IPS-20b (cell line): ENCODE measurements around the gene APC2.
A peak's percentile ranks its signal among the peaks of the same experiment; 100 is the strongest.

Source experiments
- H3K27ac ChIP-seq: one replicate; pipeline ENCODE4 v1.5.1; 2013; ENCODE audit warnings: low read length
- H3K27me3 ChIP-seq: 2 replicates; pipeline ENCODE4 v1.6.1; 2013; ENCODE audit warnings: mild to moderate bottlenecking, low read length, inconsistent platforms; ENCODE audit not compliant: insufficient read depth
- H3K36me3 ChIP-seq: 2 replicates; pipeline ENCODE4 v1.6.1; 2013; ENCODE audit warnings: low read depth, mild to moderate bottlenecking, inconsistent platforms, low read length, moderate library complexity; ENCODE audit not compliant: insufficient read depth
- H3K4me1 ChIP-seq: 2 replicates; pipeline ENCODE4 v1.6.1; 2013; ENCODE audit warnings: mild to moderate bottlenecking, control low read depth, inconsistent platforms, low read length, moderate library complexity; ENCODE audit not compliant: insufficient read depth
- H3K4me3 ChIP-seq: 2 replicates; pipeline ENCODE4 v1.5.1; 2013; ENCODE audit warnings: mild to moderate bottlenecking, low read length, inconsistent platforms
- H3K9ac ChIP-seq: 2 replicates; pipeline ENCODE4 v1.6.1; 2013; ENCODE audit warnings: low read depth, mild to moderate bottlenecking, inconsistent platforms, low read length, moderate library complexity
- H3K9me3 ChIP-seq: 2 replicates; pipeline ENCODE4 v1.6.1; 2013; ENCODE audit warnings: mild to moderate bottlenecking, low read depth, low read length, inconsistent platforms; ENCODE audit not compliant: insufficient read depth

Gene APC2

DNA sequence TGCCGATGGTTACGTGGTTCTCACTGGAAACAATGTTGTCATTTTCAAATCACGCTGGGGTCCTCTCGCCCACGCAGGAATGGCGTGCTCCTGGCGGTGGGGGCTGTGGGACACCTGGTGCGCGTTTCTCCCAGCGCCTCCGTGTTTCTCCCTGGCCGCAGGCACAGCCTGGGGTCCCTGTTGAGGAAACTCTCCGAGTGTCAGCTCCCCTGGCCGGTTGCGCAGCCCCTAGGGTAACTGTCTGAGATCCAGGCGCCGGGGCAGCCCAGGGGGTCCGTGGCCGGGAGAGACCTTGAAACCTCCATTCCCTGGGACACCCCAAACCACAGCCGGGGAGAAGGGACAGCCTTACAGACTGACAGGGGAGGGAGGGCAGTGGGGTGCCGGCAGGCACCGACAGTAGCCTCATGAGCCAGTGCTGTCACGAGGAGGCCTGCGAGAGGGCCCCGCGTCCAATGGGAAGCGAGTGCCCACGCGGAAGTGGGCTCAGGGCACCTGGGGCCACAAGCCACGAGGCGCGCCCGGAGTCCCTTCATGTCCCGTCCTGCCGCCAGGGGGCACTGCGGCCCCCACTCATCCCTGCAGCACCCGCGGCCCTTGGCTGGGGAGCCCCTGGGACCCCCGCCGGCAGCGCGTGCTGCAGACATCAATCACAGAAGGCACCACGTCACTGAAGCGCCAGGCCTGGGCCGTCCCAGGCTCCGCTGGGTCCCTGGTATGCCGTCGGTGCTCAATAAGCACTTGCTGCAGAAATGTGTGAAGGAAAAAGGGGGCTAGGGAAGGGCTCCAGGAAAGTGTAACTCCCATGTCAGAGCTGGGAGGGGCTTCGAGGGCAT is 53.4 kb downstream of the APC2 start:
- Histone ChIP-seq H3K27me3 (peaks cover 37% of the 10 kb centered on the region), H3K4me1 (no peaks in the 10 kb centered on the region), H3K9ac (no peak overlapping the region), H3K27ac (no peak overlapping the region), H3K4me3 (peak overlapping the region; percentile 29; the same call in 1 of the 2 replicates), H3K9me3 (peaks cover 4% of the 10 kb centered on the region; the same call in 1 of the 2 replicates), H3K36me3 (no peaks in the 10 kb centered on the region)

DNA sequence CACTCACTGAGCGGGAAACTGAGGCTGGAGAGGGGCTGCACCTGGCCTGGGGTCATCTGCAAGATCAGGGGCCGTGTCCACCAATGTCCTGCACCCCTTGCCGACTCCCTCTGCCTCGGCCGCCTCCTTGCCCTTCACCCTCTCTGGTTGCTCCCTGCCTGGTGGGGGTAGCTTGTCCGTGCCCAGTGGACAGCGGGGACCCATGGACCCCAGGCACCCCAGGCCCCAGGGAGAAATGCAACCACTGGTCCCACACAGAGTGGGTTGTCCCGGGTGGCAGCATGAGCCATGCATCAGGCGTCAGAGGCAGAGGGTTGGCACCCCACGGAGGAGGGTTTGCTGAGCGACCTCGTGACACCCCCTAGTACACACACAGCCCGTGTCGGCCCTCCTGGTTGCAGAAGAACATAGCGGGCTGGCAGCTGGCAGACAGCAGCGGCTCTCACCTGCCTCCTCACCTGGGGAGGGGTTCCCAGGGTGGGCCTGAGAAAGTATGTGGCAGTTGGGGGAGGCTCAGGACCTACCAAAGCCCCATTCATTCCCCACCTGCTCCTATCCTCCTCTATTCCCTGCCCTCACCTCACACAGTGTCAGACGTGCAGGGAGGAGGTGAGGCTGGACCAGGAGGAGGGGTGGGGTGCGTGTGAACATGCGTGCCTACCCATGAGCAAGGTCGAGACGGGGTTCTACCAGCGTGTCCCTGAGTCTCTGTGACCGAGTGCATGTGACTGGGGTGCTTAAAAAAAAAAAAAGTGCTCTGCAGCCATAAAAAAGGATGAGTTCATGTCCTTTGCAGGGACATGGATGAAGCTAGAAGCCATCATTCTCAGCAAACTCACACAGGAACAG is 54.2 kb downstream of the APC2 start:
- H3K9ac ChIP-seq = no peak overlapping the region
- peaks cover 43% of the 10 kb centered on the region for H3K27me3 ChIP-seq
- H3K4me1 ChIP-seq = no peaks in the 10 kb centered on the region
- peaks cover 4% of the 10 kb centered on the region; the same call in 1 of the 2 replicates for H3K9me3 ChIP-seq
- peak overlapping the region; percentile 29; the same call in 1 of the 2 replicates for H3K4me3 ChIP-seq
- H3K27ac ChIP-seq = no peak overlapping the region
- H3K36me3 ChIP-seq = no peaks in the 10 kb centered on the region

DNA sequence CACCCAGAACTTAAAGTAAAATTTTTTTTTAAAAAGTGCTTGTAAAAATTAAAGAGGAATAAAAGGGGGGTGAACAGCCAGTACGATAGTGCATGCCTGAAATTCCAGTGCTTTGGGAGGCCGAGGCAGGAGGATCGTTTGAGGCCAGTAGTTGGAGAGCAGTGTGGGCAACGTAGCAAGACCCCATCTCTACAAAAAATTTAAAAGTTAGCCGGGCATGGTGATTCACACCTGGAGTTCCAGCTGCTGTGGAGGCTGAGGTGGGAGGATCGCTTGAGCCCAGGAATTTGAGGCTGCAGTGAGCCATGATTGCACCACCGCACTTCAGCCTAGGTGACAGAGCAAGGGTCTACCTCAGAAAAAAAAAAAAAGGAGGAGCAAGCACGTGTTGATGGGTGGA is 55.1 kb downstream of the APC2 start:
- Histone ChIP-seq H3K9ac (no peak overlapping the region), H3K4me1 (no peaks in the 10 kb centered on the region), H3K36me3 (no peaks in the 10 kb centered on the region), H3K27ac (no peak overlapping the region), H3K4me3 (no peak overlapping the region), H3K9me3 (peaks cover 2% of the 10 kb centered on the region; the same call in 1 of the 2 replicates), H3K27me3 (peaks cover 51% of the 10 kb centered on the region)

DNA sequence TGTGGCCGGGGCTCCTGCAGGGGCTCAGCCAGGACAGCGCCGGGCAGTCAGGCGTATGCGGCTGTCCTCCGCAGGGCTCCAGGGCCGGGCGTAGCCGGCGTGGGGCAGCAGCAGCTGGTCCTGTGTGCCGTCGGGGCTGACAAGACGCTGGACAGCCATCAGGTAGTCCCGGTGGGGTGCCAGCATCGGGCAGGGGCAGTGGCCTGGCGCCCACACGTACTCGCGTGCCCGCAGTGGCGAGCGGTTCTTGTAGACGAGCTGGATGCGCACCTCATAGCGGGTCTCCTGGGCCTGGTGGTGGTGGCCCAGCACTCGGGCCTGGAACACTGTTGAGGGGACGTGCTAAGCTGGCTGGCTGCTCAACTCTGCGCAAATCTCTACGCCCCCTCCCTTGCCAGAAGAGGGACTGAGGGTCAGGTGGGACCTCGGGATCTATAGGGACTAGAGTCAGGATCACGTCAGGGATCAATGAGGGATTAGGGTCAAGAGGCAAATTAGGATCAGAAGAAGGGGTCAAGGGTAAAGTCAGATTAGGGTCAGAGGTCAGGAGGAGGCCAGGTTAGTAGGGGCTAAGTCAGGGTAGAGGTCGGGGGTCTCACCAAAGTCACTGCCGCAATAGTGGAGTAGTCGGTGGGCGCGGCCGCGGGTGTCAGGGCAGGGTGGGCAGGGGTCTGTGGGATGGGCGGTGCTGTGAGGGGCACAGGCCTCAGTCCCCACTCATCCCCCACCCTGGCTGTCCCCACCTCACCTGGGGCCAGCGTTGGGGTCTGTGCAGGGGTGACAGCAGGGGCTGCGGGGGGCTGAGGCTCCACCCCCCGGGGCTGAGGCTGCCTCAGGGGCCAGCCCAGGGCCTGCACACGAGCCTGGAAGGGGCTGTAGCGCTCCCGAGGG is 56.3 kb downstream of the APC2 start:
- H3K4me3 ChIP-seq = no peak overlapping the region
- no peak overlapping the region for H3K27ac ChIP-seq
- no peaks in the 10 kb centered on the region for H3K36me3 ChIP-seq
- H3K9me3 ChIP-seq = no peaks in the 10 kb centered on the region
- peaks cover 63% of the 10 kb centered on the region for H3K27me3 ChIP-seq
- H3K4me1 ChIP-seq = no peaks in the 10 kb centered on the region
- no peak overlapping the region for H3K9ac ChIP-seq

DNA sequence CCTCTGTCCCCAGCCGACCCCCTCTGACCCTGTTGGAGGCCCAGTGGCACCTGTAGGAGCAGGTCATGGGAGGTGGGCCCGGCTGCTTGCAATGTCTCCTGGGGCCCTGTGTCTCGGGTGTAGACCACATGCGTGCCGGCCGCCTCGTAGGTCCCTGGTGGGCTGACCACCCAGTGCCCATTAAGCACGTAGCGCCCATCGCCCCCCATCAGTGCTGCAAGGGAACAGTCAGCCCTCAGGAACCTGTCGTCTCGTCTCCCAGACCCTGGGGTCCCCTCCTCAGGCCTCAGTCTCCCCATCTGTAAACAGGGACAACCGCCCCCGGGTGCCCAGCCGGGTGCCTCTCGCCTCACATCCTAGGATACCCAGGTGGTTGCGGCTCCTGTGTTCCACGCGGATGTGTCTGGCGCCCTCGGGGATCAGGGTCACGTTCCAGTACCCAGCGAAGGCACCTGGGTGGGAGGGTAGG is 57.3 kb downstream of the APC2 start:
- H3K36me3 ChIP-seq = no peaks in the 10 kb centered on the region
- H3K27ac ChIP-seq = no peak overlapping the region
- H3K9ac ChIP-seq = no peak overlapping the region
- peaks cover 72% of the 10 kb centered on the region for H3K27me3 ChIP-seq
- no peaks in the 10 kb centered on the region for H3K4me1 ChIP-seq
- no peaks in the 10 kb centered on the region for H3K9me3 ChIP-seq
- H3K4me3 ChIP-seq = peak overlapping the region; percentile 77

DNA sequence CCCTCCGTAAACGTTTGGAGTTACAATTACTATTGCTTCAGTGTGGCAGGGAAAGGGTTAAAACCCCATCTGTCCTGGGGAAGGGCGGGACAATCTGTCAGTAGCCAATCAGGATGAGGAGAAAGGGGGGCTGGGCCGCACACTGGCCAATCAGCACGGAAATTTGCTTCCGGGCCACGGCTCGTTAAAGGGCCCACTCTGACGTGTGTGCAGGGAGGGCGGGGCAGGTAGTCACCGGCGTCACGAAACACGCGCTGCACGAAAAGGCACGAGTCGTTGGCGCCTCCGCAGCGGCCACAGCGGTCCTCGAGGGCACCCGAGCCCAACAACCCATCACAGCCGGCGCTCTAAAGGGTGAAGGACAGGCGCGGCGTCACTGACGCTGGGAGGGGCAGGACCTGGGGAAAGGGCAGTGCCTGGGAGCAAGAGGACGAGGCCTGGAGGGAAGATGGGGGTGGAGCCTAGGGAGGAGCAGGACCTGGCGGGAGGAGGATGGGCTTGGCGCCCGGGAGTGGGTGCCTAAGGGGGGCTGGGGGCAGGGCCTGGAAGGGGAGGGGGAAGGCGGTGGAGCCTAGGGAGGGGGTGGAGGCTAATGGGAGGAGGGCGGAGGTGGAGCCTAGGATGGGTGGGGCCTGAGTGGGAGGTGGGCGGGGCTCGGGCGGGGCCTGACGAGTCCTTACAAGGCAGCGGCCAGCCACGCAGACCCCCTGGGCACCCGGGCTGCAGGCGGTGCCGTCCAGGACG is 58.0 kb downstream of the APC2 start:
- peak overlapping the region; percentile 69; the same call in 1 of the 2 replicates for H3K9ac ChIP-seq
- H3K4me3 ChIP-seq = peak overlapping the region; percentile 77
- H3K36me3 ChIP-seq = no peaks in the 10 kb centered on the region
- no peak overlapping the region for H3K27ac ChIP-seq
- H3K9me3 ChIP-seq = no peaks in the 10 kb centered on the region
- no peaks in the 10 kb centered on the region for H3K4me1 ChIP-seq
- H3K27me3 ChIP-seq = peaks cover 71% of the 10 kb centered on the region

DNA sequence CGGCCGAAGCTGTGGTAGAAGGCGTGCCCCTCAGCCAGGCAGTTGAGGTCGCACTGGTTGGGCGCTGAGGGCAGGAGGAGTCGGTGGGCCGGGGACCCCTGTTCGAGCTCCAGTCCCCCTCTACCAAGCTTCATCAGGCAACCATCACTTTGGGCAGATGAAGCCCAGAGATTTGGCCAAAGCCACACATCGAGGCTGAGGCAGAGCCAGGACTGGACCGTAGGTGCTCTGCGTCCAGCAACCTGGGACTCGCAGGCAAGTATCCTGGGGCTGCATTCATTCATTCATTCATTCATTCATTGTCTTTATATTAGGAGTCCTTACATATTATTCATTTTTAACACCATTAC is 58.6 kb downstream of the APC2 start:
- Histone ChIP-seq H3K9me3 (no peaks in the 10 kb centered on the region), H3K4me3 (peak overlapping the region; percentile 45; the same call in 1 of the 2 replicates), H3K27me3 (peaks cover 68% of the 10 kb centered on the region), H3K36me3 (no peaks in the 10 kb centered on the region), H3K9ac (no peak overlapping the region), H3K27ac (no peak overlapping the region), H3K4me1 (no peaks in the 10 kb centered on the region)

DNA sequence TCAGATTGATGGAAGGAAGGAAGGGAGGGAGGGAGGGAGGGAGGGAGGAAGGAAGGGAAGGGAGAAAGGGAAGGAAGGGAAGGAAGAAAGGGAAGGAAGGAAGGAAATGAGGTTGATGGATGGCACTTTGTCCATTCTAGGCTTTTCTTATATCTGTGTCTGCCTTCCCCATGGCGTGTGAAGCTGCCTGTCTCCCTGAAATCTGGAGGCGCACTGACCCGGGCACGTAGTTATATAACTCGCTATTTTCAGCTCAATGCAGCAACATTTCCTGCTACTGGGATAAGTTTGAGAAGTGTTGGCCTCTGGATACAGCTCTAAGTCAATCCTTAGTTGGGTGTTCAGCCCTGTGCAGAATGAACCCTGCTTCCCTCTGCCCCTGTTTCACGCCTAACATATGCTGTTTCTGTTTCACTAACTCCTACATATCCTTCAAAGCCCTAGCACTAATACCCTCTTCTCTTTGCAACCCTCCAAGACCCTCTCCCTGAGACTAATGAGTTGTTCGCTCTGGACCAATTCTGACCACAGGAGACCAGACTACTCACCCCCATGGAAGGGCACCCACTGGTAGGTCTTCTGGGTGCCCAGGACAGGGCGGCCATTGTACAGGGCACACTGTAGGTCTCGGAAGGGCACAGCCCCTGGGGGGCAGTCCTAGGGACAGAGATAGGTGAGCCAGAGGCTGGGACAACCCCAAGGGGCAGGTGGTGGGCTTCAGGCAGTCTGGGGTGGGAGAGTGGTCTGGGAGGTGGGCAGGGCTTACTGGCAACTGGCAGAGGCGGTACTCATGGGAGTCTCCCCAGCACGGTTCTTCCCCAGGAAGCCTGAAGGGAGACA is 59.9 kb downstream of the APC2 start:
- Histone ChIP-seq H3K36me3 (no peaks in the 10 kb centered on the region), H3K27me3 (peaks cover 66% of the 10 kb centered on the region), H3K4me3 (no peak overlapping the region), H3K27ac (no peak overlapping the region), H3K4me1 (no peaks in the 10 kb centered on the region), H3K9me3 (no peaks in the 10 kb centered on the region), H3K9ac (no peak overlapping the region)

DNA sequence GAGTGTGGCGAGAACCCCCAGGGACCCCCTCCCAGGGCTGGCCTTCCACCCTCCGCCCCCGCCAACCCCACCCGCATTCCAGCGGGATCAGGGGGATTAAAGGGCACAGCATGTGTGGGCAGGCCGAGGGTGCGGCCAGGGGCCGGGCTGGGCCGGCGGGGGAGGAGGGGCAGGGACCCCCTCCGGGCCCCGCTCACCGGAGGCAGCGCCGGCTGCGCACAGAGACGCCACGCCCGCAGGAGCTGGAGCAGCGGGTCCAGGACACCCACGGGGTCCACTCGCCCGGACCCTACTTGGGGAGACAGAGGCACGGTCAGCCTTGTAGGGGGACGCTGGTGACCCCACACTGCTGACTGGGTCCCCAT is 60.5 kb downstream of the APC2 start:
- Histone ChIP-seq H3K4me1 (no peaks in the 10 kb centered on the region), H3K27ac (no peak overlapping the region)

DNA sequence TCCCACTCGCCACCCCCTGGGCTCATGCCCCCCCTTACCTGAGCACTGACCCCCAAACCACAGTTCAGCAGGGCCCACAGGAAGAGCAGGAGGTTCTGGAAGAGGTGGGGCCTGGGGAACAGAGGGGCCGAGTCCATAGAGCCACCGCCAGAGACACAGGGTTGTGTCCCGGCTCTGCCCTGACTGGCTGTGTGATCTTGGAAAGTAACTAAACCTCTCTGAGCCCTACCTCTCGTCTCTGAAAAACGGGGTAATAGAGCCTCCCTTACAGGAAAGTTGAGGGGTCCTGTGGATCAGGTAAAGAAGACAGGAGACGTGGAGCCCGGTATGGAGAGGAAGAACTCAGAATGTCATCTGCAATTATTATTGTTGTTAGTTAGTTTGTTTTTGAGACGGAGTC is 60.9 kb downstream of the APC2 start:
- no peak overlapping the region for H3K4me3 ChIP-seq
- no peaks in the 10 kb centered on the region for H3K9me3 ChIP-seq
- H3K27me3 ChIP-seq = peaks cover 60% of the 10 kb centered on the region
- no peaks in the 10 kb centered on the region for H3K36me3 ChIP-seq
- H3K4me1 ChIP-seq = no peaks in the 10 kb centered on the region
- H3K27ac ChIP-seq = no peak overlapping the region
- no peak overlapping the region for H3K9ac ChIP-seq

More for the DNA sequence above, 60.5 kb downstream of the APC2 start:
- Histone ChIP-seq H3K4me3 (no peak overlapping the region), H3K9me3 (no peaks in the 10 kb centered on the region), H3K27me3 (peaks cover 63% of the 10 kb centered on the region), H3K36me3 (no peaks in the 10 kb centered on the region), H3K9ac (no peak overlapping the region)
